Tibial nerve (tissue), 4 donors: ENCODE data around the gene APH1B. TPM values are rescaled to one million over a fixed set of nuclear protein-coding genes. Genes with fewer than 3 reads are reported as not detected.
"Not testable (repeated sequence)": the region's sequence is repeated elsewhere in the genome, so short reads cannot be mapped to it uniquely, and the experiment has no call there.

ENCODE experiments used
- DNase-seq, 2 donors: peaks; one replicate each; pipeline ENCODE4 v3.0.0-alpha.2; 2019; ENCODE audit warnings: low spot score in 2 of 2
- H3K27ac ChIP-seq, 4 donors: fragments of 200-600 bp; sonication (generic) in 3 of 4; one replicate each; pipeline ENCODE4 v1.5.1; 2017 to 2019; ENCODE audit warnings: mild to moderate bottlenecking in 1 of 4
- H3K27me3 ChIP-seq, 2 donors: fragments of 200-600 bp; sonication (generic) in 1 of 2; one replicate each; pipeline versions ENCODE4 v1.5.1 to v1.6.0; 2017 to 2019
- H3K36me3 ChIP-seq, 3 donors: fragments of 200-600 bp; sonication (generic); one replicate each; pipeline ENCODE4 v1.5.1; 2018 to 2019
- H3K4me1 ChIP-seq, 4 donors: fragments of 200-600 bp; sonication (generic) in 3 of 4; one replicate each; pipeline ENCODE4 v1.5.1; 2017 to 2019
- H3K4me3 ChIP-seq, 4 donors: fragments of 200-600 bp; sonication (generic) in 3 of 4; one replicate each; pipeline ENCODE4 v1.5.1; 2017 to 2019; ENCODE audit warnings: mild to moderate bottlenecking in 1 of 4, moderate library complexity in 1 of 4
- H3K9me3 ChIP-seq, 4 donors: fragments of 200-600 bp; sonication (generic) in 3 of 4; one replicate each; pipeline ENCODE4 v1.5.1; 2017 to 2019
- CTCF ChIP-seq, 5 experiments: fragments of 200-600 bp in 3 of 5; fragments of 450-650 bp in 2 of 5; sonication (generic) in 3 of 5; IDR thresholded peaks; one replicate each; pipeline ENCODE4 v1.5.1; 2016 to 2019; ENCODE audit warnings: antibody characterized with exemption in 5 of 5, mild to moderate bottlenecking in 3 of 5, moderate library complexity in 2 of 5
- EP300 ChIP-seq, 2 donors: sonication (generic); formaldehyde crosslinking; IDR thresholded peaks; one replicate each; pipeline ENCODE4 v1.6.1; 2017; ENCODE audit warnings: antibody characterized with exemption in 2 of 2, mild to moderate bottlenecking in 1 of 2
- POLR2A ChIP-seq, 2 donors: fragments of 450-650 bp; IDR thresholded peaks; one replicate each; pipeline ENCODE4 v1.6.1; 2017; ENCODE audit warnings: antibody characterized with exemption in 2 of 2, mild to moderate bottlenecking in 2 of 2, moderate library complexity in 2 of 2
- WGBS, 2 donors: methylation state at CpG; one replicate each; pipeline ENCODE4 v1.1.5; 2018; 5-methylcytosine and 5-hydroxymethylcytosine counted together
- total RNA-seq, 4 donors: library from RNA; depleted of rRNA; stranded (reverse); fragments of >200 nt; gene quantifications; one replicate each; pipeline ENCODE4 v1.1.0, GENCODE V29; 2016

The APH1B gene
- total RNA-seq, 4 donors from 2014 or later = 11.0 to 18.4 (median 16.1) TPM

GRCh38 chr15:63232943-63233342, 44.5 kb upstream of the APH1B start:
- H3K4me1 ChIP-seq = peaks cover 0 to 74% (median 45%) of the 10 kb centered on the region in 4 donors
- no peaks in the 10 kb centered on the region for H3K36me3 ChIP-seq
- H3K27ac ChIP-seq = peak overlapping the region in 2 of 4 donors; percentile 75 to 88
- H3K27me3 ChIP-seq = no peaks in the 10 kb centered on the region
- TF ChIP-seq EP300 (IDR thresholded peaks at IDR 0.05) = no peak
- no peak for TF ChIP-seq CTCF (IDR thresholded peaks at IDR 0.05)
- TF ChIP-seq POLR2A (IDR thresholded peaks at IDR 0.05) = no peak
- no peaks in the 10 kb centered on the region for H3K9me3 ChIP-seq
- no peak overlapping the region for H3K4me3 ChIP-seq
- DNase-seq = no peak
- WGBS, 2 donors = 85 to 92% methylated on average over 5 of the region's 5 CpGs

GRCh38 chr15:63233667-63234423, 43.6 kb upstream of the APH1B start:
- Histone ChIP-seq H3K9me3 (no peaks in the 10 kb centered on the region), H3K27me3 (no peaks in the 10 kb centered on the region), H3K4me1 (peaks cover 0 to 76% (median 48%) of the 10 kb centered on the region in 4 donors), H3K36me3 (no peaks in the 10 kb centered on the region), H3K27ac (peak overlapping the region; percentile 57 to 88 (median 66)), H3K4me3 (no peak overlapping the region)
- TF ChIP-seq CTCF (IDR thresholded peaks at IDR 0.05) (no peak), POLR2A (IDR thresholded peaks at IDR 0.05) (no peak), EP300 (IDR thresholded peaks at IDR 0.05) (no peak)
- 13 to 25% methylated on average over 5 of the region's 5 CpGs for WGBS, 2 donors
- no peak for DNase-seq

GRCh38 chr15:63234451-63234870, 42.9 kb upstream of the APH1B start:
- H3K27me3 ChIP-seq = no peaks in the 10 kb centered on the region
- H3K4me1 ChIP-seq = peaks cover 0 to 81% (median 51%) of the 10 kb centered on the region in 4 donors
- peak overlapping the region; percentile 57 to 88 (median 66) for H3K27ac ChIP-seq
- WGBS, 2 donors = 39% methylated on average over 5 of the region's 5 CpGs
- TF ChIP-seq EP300 (IDR thresholded peaks at IDR 0.05) (peak in 1 of 2 donors; percentile 66), CTCF (IDR thresholded peaks at IDR 0.05) (no peak), POLR2A (IDR thresholded peaks at IDR 0.05) (no peak)
- peak; percentile 31 to 71 for DNase-seq
- H3K4me3 ChIP-seq = no peak overlapping the region
- no peaks in the 10 kb centered on the region for H3K36me3 ChIP-seq
- no peaks in the 10 kb centered on the region for H3K9me3 ChIP-seq

- no peaks in the 10 kb centered on the region for H3K9me3 ChIP-seq
- H3K4me1 ChIP-seq = peaks cover 0 to 90% (median 51%) of the 10 kb centered on the region in 4 donors
- no peaks in the 10 kb centered on the region for H3K36me3 ChIP-seq
- no peak for DNase-seq
- no peak for TF ChIP-seq CTCF (IDR thresholded peaks at IDR 0.05)
- TF ChIP-seq EP300 (IDR thresholded peaks at IDR 0.05) = no peak
- TF ChIP-seq POLR2A (IDR thresholded peaks at IDR 0.05) = no peak
- H3K27ac ChIP-seq = peak overlapping the region in 1 of 4 donors; percentile 67
- H3K4me3 ChIP-seq = no peak overlapping the region
- H3K27me3 ChIP-seq = no peaks in the 10 kb centered on the region
These were observed 41.1 kb upstream of the APH1B start for GRCh38 chr15:63236272-63236671.

- not testable (repeated sequence) for DNase-seq, H3K9me3 ChIP-seq, H3K4me3 ChIP-seq, H3K27me3 ChIP-seq, H3K36me3 ChIP-seq, H3K27ac ChIP-seq
- WGBS, 2 donors = 64 to 81% methylated on average over 1 of the region's 1 CpG
- H3K4me1 ChIP-seq = peaks cover 0 to 82% (median 48%) of the 10 kb centered on the region in 4 donors
- TF ChIP-seq EP300 (IDR thresholded peaks at IDR 0.05) = peak in 1 of 2 donors; percentile 37
These were observed 40.3 kb upstream of the APH1B start for GRCh38 chr15:63237086-63237485.
